Measurements from ENCODE around the gene IKZF2.

Gene IKZF2

GRCh38 chr2:212995920-212996319 is 155.5 kb downstream of the IKZF2 start:
- no peak for DNase-seq

GRCh38 chr2:212994976-212995375 is 156.4 kb downstream of the IKZF2 start:
- DNase-seq = no peak

- DNase-seq = no peak
These were observed 160.3 kb downstream of the IKZF2 start for GRCh38 chr2:212991120-212991519.

GRCh38 chr2:212990697-212991096 is 160.7 kb downstream of the IKZF2 start:
- DNase-seq = no peak

- DNase-seq = no peak
These were observed 163.9 kb downstream of the IKZF2 start for GRCh38 chr2:212987492-212987891.

- DNase-seq = no peak
These were observed 167.3 kb downstream of the IKZF2 start for GRCh38 chr2:212984129-212984528.

- DNase-seq = no peak
These were observed 171.6 kb downstream of the IKZF2 start for GRCh38 chr2:212979799-212980198.

- no peak for DNase-seq
These were observed 172.3 kb downstream of the IKZF2 start for GRCh38 chr2:212979046-212979612.

- no peak for DNase-seq
These were observed 174.3 kb downstream of the IKZF2 start for GRCh38 chr2:212977152-212977551.

GRCh38 chr2:212975333-212975732 is 176.1 kb downstream of the IKZF2 start:
- no peak for DNase-seq

- no peak for DNase-seq
These were observed 176.7 kb downstream of the IKZF2 start for GRCh38 chr2:212974692-212975091.

- no peak for DNase-seq
These were observed 178.1 kb downstream of the IKZF2 start for GRCh38 chr2:212973347-212973746.

- no peak for DNase-seq
These were observed 181.3 kb downstream of the IKZF2 start for GRCh38 chr2:212970132-212970531.

- no peak for DNase-seq
These were observed 182.9 kb downstream of the IKZF2 start for GRCh38 chr2:212968284-212969081.

GRCh38 chr2:212966884-212967283 is 184.5 kb downstream of the IKZF2 start:
- no peak for DNase-seq

- no peak for DNase-seq
These were observed 188.7 kb downstream of the IKZF2 start for GRCh38 chr2:212962691-212963090.

GRCh38 chr2:212961255-212961654 is 190.2 kb downstream of the IKZF2 start:
- DNase-seq = no peak

- DNase-seq = no peak
These were observed 191.1 kb downstream of the IKZF2 start for GRCh38 chr2:212960336-212960735.

GRCh38 chr2:212959471-212960117 is 191.8 kb downstream of the IKZF2 start:
- DNase-seq = no peak

GRCh38 chr2:212958757-212959295 is 192.6 kb downstream of the IKZF2 start:
- DNase-seq = no peak

GRCh38 chr2:212958133-212958532 is 193.3 kb downstream of the IKZF2 start:
- no peak for DNase-seq

- DNase-seq = no peak
These were observed 193.8 kb downstream of the IKZF2 start for GRCh38 chr2:212957624-212958023.

Data from C1 segment of cervical spinal cord (tissue), 14 donors.